GM12878 (cell line): ENCODE results near the gene TMEM217. TPM values are rescaled to one million over a fixed set of nuclear protein-coding genes. Genes with fewer than 3 reads are reported as not detected.

ENCODE experiments used
- BHLHE40 ChIP-seq, 2 experiments: fragments of 450-650 bp in 1 of 2; IDR thresholded peaks; 2 replicates each; pipeline ENCODE4 v1.6.1; 2011 to 2017; ENCODE audit warnings: low read depth in 2 of 2, borderline replicate concordance in 1 of 2, improper control_type of control experiment in 1 of 2, low read length in 1 of 2, mild to moderate bottlenecking in 1 of 2
- EED ChIP-seq: sonication (generic); IDR thresholded peaks from 2 replicates; pipeline ENCODE4 v1.6.1; 2016; ENCODE audit warnings: antibody characterized with exemption, low read depth
- EP300 ChIP-seq, 2 experiments: fragments of 150-350 bp in 1 of 2; IDR thresholded peaks; 2 replicates each; pipeline ENCODE4 v1.6.1; 2011 to 2012; ENCODE audit warnings: low read depth in 2 of 2, low read length in 2 of 2, borderline replicate concordance in 1 of 2, improper control_type of control experiment in 1 of 2, inconsistent platforms in 1 of 2; ENCODE audit not compliant: control insufficient read depth in 1 of 2
- HDGF ChIP-seq: fragments of 450-650 bp; IDR thresholded peaks from 2 replicates; pipeline ENCODE4 v1.6.1; 2016; ENCODE audit warnings: antibody characterized with exemption
- MYC ChIP-seq: IDR thresholded peaks from 2 replicates; pipeline ENCODE4 v1.6.1; 2011; ENCODE audit warnings: mild to moderate bottlenecking, low read length, moderate library complexity, inconsistent platforms; ENCODE audit not compliant: insufficient read depth, insufficient replicate concordance, insufficient read length, severe bottlenecking
- RELA ChIP-seq: fragments of 450-650 bp; IDR thresholded peaks from 2 replicates; pipeline ENCODE4 v1.8.0; 2014; ENCODE audit warnings: borderline replicate concordance; ENCODE audit not compliant: partially characterized antibody
- RFX5 ChIP-seq: IDR thresholded peaks from 2 replicates; pipeline ENCODE4 v1.6.1; 2011; ENCODE audit warnings: low read depth, low read length, improper control_type of control experiment
- SMAD5 ChIP-seq: IDR thresholded peaks from 2 replicates; pipeline ENCODE4 v1.6.1; 2016; ENCODE audit warnings: antibody characterized with exemption, low read depth
- SREBF1 ChIP-seq: IDR thresholded peaks from 2 replicates; pipeline ENCODE4 v1.6.1; 2012; ENCODE audit warnings: mild to moderate bottlenecking, low read length
- TCF12 ChIP-seq: IDR thresholded peaks from 2 replicates; pipeline ENCODE4 v1.6.1; 2011; ENCODE audit warnings: low read depth, mild to moderate bottlenecking, low read length
- ZNF687 ChIP-seq: fragments of 450-650 bp; IDR thresholded peaks from 2 replicates; pipeline ENCODE4 v1.6.1; 2017; ENCODE audit warnings: mild to moderate bottlenecking, moderate library complexity
- polyA plus RNA-seq, 11 experiments: library from polyadenylated mRNA; depleted of rRNA in 4 of 11; unstranded in 6 of 11; stranded (reverse) in 5 of 11; fragments of >200 nt; fragmentation: Nextera tagmentation in 4 of 11; fragmentation: Illumina TruSeq in 1 of 11; extraction: Ambion mirVana in 4 of 11; extraction: Trizol in 1 of 11; gene quantifications; 1 replicate in 1 of 11; 2 replicates in 10 of 11; pipeline versions ENCODE4 v1.2.1 to v1.2.3, GENCODE V29; 2011 to 2016; ENCODE audit warnings: inconsistent platforms in 2 of 11, missing spikeins in 2 of 11, low read depth in 1 of 11
- total RNA-seq, 4 experiments: library from RNA; depleted of rRNA in 3 of 4; stranded (reverse); fragments of >200 nt in 3 of 4; fragmentation: Illumina TruSeq in 1 of 4; extraction: Trizol in 1 of 4; gene quantifications; 2 replicates each; pipeline versions ENCODE4 v1.2.1 to v1.2.3, GENCODE V29; 2013 to 2021

Gene TMEM217
- total and polyA plus RNA-seq, 10 of the 15 experiments (the other 5 are each of a cell fraction or from before 2014, with no cell fraction given): 1.3 to 4.5 (median 2.3) TPM

- TF ChIP-seq MYC: no peak
- TF ChIP-seq SMAD5: no peak
- TF ChIP-seq EED: 0 out of 2 replicates have a peak, but pooled peaks have one; percentile 21
- TF ChIP-seq RELA: no peak
- peak; percentile 25 to 78; a peak in 1 of 4 replicates for TF ChIP-seq BHLHE40 (IDR thresholded peaks at IDR 0.05; ENCODE audit: borderline replicate concordance in 1 of 2, low read depth in 2 of 2, low read length in 1 of 2)
- no peak for TF ChIP-seq SREBF1
- no peak for TF ChIP-seq RFX5
- no peak for TF ChIP-seq EP300 (IDR thresholded peaks at IDR 0.05; ENCODE audit: borderline replicate concordance in 1 of 2, control insufficient read depth in 1 of 2, low read depth in 2 of 2, low read length in 2 of 2)
- peak; percentile 68; the same call in 1 of the 2 replicates for TF ChIP-seq TCF12
- no peak for TF ChIP-seq ZNF687
- no peak for TF ChIP-seq HDGF
- TF ChIP-seq, all 136 proteins: peak for 7
These were observed 82.3 kb downstream of the TMEM217 start (continued) for GRCh38 chr6:37175332-37176267.
